HEK293 (cell line): Measurements from ENCODE around the gene GNG7.

Experiments
- KLF9 ChIP-seq: fragments of 450-650 bp; formaldehyde crosslinking; IDR thresholded peaks from 2 replicates; pipeline ENCODE4 v1.5.1; 2016; ENCODE audit warnings: missing biosample characterization, missing genetic modification characterization, low read depth
- PRDM1 ChIP-seq: fragments of 450-650 bp; formaldehyde crosslinking; IDR thresholded peaks from 2 replicates; pipeline ENCODE4; 2016; ENCODE audit warnings: missing biosample characterization, missing genetic modification characterization
- ZNF223 ChIP-seq: fragments of 450-650 bp; formaldehyde crosslinking; IDR thresholded peaks from 2 replicates; pipeline ENCODE4 v1.5.1; 2016; ENCODE audit warnings: missing biosample characterization, missing genetic modification characterization
- ZNF544 ChIP-seq: fragments of 450-650 bp; formaldehyde crosslinking; IDR thresholded peaks from 2 replicates; pipeline ENCODE4 v1.5.0; 2017; ENCODE audit warnings: missing biosample characterization, missing genetic modification characterization
- TF ChIP-seq, protein P1 (sequence below): fragments of 450-650 bp; formaldehyde crosslinking; IDR thresholded peaks from 2 replicates; pipeline ENCODE4 v1.5.1; 2016; ENCODE audit warnings: missing biosample characterization, missing genetic modification characterization, borderline replicate concordance
- TF ChIP-seq, protein P2 (sequence below): fragments of 450-650 bp; formaldehyde crosslinking; IDR thresholded peaks from 2 replicates; pipeline ENCODE4 v1.5.1; 2016; ENCODE audit warnings: missing biosample characterization, missing genetic modification characterization
- TF ChIP-seq, protein P3 (sequence below): fragments of 450-650 bp; formaldehyde crosslinking; IDR thresholded peaks from 2 replicates; pipeline ENCODE4 v1.5.1; 2017; ENCODE audit warnings: missing biosample characterization, missing genetic modification characterization

The GNG7 gene

DNA sequence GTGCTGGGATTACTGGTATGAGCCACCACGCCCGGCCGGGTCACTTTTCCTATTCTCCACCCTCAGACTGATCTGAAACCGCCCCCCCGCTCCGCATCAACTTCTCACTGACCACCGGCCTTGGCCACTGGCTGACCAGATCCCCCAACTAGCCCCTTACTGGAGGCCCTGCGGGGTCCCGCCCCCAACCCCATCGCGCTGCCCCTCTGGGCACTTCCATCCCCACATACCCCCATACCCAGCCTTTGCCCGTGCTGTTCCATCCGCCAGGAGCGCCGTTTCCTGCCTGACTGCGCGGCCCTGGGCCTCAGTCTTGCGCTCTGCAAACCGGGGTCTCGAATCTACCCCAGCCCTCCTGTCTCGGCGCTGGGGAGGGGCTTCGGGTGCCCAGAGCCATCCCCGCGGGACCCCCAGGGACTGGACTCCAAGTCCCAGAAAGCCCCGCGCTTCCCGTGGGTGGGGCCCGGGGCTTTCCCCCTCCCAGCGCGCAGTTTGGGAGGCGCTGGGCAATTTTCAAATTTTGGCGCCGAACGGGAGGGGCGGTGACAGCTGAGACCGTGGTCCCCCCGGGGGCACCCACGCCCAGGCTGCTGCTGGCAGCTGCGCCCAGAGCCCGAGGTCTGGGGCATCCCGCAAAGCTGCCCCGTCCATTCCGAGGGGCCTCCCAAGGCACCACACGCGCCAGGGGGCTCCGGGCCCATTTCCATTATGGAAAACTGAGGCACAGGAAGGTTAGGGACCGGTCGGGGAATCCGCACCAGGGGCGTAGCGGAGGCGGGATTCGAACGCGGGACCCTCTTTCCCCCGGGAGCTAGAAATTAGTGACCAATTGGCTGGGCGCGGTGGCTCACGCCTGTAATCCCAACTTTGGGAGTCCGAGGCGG, 240.5 kb downstream of the GNG7 start (continued):
- TF ChIP-seq, protein P1, sequence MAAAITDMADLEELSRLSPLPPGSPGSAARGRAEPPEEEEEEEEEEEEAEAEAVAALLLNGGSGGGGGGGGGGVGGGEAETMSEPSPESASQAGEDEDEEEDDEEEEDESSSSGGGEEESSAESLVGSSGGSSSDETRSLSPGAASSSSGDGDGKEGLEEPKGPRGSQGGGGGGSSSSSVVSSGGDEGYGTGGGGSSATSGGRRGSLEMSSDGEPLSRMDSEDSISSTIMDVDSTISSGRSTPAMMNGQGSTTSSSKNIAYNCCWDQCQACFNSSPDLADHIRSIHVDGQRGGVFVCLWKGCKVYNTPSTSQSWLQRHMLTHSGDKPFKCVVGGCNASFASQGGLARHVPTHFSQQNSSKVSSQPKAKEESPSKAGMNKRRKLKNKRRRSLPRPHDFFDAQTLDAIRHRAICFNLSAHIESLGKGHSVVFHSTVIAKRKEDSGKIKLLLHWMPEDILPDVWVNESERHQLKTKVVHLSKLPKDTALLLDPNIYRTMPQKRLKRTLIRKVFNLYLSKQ (tag by site-specific recombination) = no peak
- TF ChIP-seq ZNF223 (tag by site-specific recombination) (no peak), PRDM1 (tag by site-specific recombination) (no peak), KLF9 (tag by site-specific recombination) (peak; percentile 55), ZNF544 (tag by site-specific recombination) (no peak)
- TF ChIP-seq, protein P2, sequence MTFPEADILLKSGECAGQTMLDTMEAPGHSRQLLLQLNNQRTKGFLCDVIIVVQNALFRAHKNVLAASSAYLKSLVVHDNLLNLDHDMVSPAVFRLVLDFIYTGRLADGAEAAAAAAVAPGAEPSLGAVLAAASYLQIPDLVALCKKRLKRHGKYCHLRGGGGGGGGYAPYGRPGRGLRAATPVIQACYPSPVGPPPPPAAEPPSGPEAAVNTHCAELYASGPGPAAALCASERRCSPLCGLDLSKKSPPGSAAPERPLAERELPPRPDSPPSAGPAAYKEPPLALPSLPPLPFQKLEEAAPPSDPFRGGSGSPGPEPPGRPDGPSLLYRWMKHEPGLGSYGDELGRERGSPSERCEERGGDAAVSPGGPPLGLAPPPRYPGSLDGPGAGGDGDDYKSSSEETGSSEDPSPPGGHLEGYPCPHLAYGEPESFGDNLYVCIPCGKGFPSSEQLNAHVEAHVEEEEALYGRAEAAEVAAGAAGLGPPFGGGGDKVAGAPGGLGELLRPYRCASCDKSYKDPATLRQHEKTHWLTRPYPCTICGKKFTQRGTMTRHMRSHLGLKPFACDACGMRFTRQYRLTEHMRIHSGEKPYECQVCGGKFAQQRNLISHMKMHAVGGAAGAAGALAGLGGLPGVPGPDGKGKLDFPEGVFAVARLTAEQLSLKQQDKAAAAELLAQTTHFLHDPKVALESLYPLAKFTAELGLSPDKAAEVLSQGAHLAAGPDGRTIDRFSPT = peak; percentile 52; the same call in 1 of the 2 replicates
- TF ChIP-seq, protein P3, sequence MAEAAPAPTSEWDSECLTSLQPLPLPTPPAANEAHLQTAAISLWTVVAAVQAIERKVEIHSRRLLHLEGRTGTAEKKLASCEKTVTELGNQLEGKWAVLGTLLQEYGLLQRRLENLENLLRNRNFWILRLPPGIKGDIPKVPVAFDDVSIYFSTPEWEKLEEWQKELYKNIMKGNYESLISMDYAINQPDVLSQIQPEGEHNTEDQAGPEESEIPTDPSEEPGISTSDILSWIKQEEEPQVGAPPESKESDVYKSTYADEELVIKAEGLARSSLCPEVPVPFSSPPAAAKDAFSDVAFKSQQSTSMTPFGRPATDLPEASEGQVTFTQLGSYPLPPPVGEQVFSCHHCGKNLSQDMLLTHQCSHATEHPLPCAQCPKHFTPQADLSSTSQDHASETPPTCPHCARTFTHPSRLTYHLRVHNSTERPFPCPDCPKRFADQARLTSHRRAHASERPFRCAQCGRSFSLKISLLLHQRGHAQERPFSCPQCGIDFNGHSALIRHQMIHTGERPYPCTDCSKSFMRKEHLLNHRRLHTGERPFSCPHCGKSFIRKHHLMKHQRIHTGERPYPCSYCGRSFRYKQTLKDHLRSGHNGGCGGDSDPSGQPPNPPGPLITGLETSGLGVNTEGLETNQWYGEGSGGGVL (tag by site-specific recombination) = no peak
